Sigmoid colon (tissue), 4 donors: ENCODE results near the gene TMPRSS9.

ENCODE experiments used
- CTCF ChIP-seq, 4 experiments: fragments of 450-650 bp in 3 of 4; fragments of 200-600 bp in 1 of 4; IDR thresholded peaks; one replicate each; pipeline ENCODE4 v1.5.1; 2016 to 2019; ENCODE audit warnings: antibody characterized with exemption in 4 of 4, mild to moderate bottlenecking in 3 of 4, moderate library complexity in 2 of 4
- EP300 ChIP-seq, 4 donors: sonication (generic); formaldehyde crosslinking; IDR thresholded peaks; one replicate each; pipeline ENCODE4 v1.6.1; 2017; ENCODE audit warnings: antibody characterized with exemption in 4 of 4
- POLR2A ChIP-seq, 2 donors: fragments of 450-650 bp; IDR thresholded peaks; one replicate each; pipeline ENCODE4 v1.6.1; 2016; ENCODE audit warnings: antibody characterized with exemption in 2 of 2, mild to moderate bottlenecking in 2 of 2, moderate library complexity in 2 of 2
- POLR2AphosphoS5 ChIP-seq, 4 donors: sonication (generic); formaldehyde crosslinking; IDR thresholded peaks; one replicate each; pipeline ENCODE4 v1.6.1; 2017; ENCODE audit warnings: antibody characterized with exemption in 4 of 4

DNA sequence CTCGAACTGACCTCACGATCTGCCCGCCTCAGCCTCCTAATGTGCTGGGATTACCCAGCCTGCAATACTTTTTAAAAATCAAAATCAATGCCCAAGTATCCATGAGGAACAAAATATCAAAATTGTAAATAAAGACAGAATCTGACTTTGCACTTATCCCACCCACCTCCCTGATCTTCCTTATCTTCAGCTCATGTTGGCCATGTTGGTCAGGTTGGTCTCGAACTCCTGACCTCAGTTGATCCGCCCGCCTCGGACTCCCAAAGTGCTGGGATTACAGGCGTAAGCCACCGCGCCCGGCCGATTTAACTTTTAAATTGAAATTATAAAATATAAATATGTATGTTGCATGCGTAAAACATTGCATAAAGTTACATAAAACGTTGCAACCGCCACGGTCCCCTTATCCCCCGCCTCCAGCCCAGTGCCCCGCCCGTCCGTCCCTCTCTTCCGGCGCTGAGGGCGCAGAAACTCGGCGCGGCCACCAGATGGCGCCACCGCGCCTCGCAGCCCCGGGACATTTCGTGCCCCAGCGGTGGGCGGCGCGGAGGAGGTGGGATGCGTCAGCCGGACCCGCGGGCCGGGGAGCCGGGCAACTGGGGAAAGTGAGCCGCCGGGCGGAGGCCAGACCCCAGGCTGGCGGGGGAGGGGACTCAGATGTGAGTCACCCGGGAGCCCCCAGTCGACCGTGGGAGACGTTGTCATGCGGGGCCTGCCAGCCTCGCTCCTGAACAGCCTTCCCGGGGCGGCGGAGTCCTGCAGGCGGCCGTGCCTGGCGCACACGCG is 114.4 kb downstream of the TMPRSS9 start:
- TF ChIP-seq POLR2A (IDR thresholded peaks at IDR 0.05) (no peak), CTCF (IDR thresholded peaks at IDR 0.05) (peak; percentile 94 to 100 (median 98)), EP300 (IDR thresholded peaks at IDR 0.05) (peak in 2 of 4 donors; percentile 8 to 20), POLR2AphosphoS5 (IDR thresholded peaks at IDR 0.05) (peak in 3 of 4 donors; percentile 55 to 73 (median 62))
